HAP-1 (cell line): ENCODE measurements around the gene TMEM202.
"Not testable (repeated sequence)": the region's sequence is repeated elsewhere in the genome, so short reads cannot be mapped to it uniquely, and the experiment has no call there.

Experiments
- DNase-seq, 2 experiments: peaks; one replicate each; pipeline ENCODE4 v3.0.0-alpha.2; 2016 to 2020; ENCODE audit warnings: low spot score in 2 of 2
- H3K27me3 ChIP-seq: fragments of 250-450 bp; sonication (Bioruptor Pico); 2 replicates; pipeline ENCODE4 v1.5.1; 2020; ENCODE audit warnings: low read depth, mild to moderate bottlenecking, moderate library complexity
- H3K36me3 ChIP-seq: fragments of 250-450 bp; sonication (Bioruptor Pico); replicated peaks from 2 replicates; pipeline ENCODE4 v1.5.1; 2020; ENCODE audit warnings: mild to moderate bottlenecking
- H3K4me1 ChIP-seq: fragments of 250-450 bp; sonication (Bioruptor Pico); 2 replicates; pipeline ENCODE4 v1.5.1; 2020; ENCODE audit warnings: mild to moderate bottlenecking
- H3K4me3 ChIP-seq: fragments of 250-450 bp; sonication (Bioruptor Pico); 2 replicates; pipeline ENCODE4 v1.5.1; 2020; ENCODE audit warnings: mild to moderate bottlenecking, moderate library complexity
- H3K9me3 ChIP-seq: fragments of 250-450 bp; sonication (Bioruptor Pico); 2 replicates; pipeline ENCODE4 v1.5.1; 2020; ENCODE audit warnings: mild to moderate bottlenecking, moderate library complexity
- in situ Hi-C: fragments of 300-500 bp; cut with MboI; formaldehyde crosslinking; loops from 3 replicates; pipeline ENCODE4 v1.14.3; 2020; ENCODE audit warnings: low sequenced_read_pairs, inconsistent platforms, mixed read lengths

The TMEM202 gene

GRCh38 chr15:72415304-72415703 lies 17.2 kb downstream of the TMEM202 start:
- H3K36me3 ChIP-seq, result no peaks in the 10 kb centered on the region
- DNase-seq, result no peak
- peaks cover 3% of the 10 kb centered on the region; the same call in 1 of the 2 replicates for H3K9me3 ChIP-seq
- no peaks in the 10 kb centered on the region for H3K4me1 ChIP-seq
- peaks cover 25% of the 10 kb centered on the region for H3K27me3 ChIP-seq
- no peak overlapping the region for H3K4me3 ChIP-seq
- in situ Hi-C loops, result no loop called here

- in situ Hi-C loops, H3K27me3 ChIP-seq, H3K9me3 ChIP-seq, DNase-seq, H3K36me3 ChIP-seq, H3K4me1 ChIP-seq, H3K4me3 ChIP-seq: not testable (repeated sequence)
Observed at GRCh38 chr15:72419768-72420167, 21.7 kb downstream of the TMEM202 start.

- no peak for DNase-seq
- H3K36me3 ChIP-seq, result no peaks in the 10 kb centered on the region
- H3K4me1 ChIP-seq, result no peaks in the 10 kb centered on the region
- no peak overlapping the region for H3K4me3 ChIP-seq
- in situ Hi-C loops, result no loop called here
- peaks cover 2% of the 10 kb centered on the region; the same call in 1 of the 2 replicates for H3K9me3 ChIP-seq
- peaks cover 2% of the 10 kb centered on the region for H3K27me3 ChIP-seq
Observed at GRCh38 chr15:72420576-72420975, 22.5 kb downstream of the TMEM202 start.

- no peak for DNase-seq
- in situ Hi-C loops, result no loop called here
- Histone ChIP-seq H3K4me1 (no peaks in the 10 kb centered on the region), H3K9me3 (peaks cover under 1% of the 10 kb centered on the region; the same call in 1 of the 2 replicates), H3K27me3 (no peaks in the 10 kb centered on the region; the same call in 1 of the 2 replicates), H3K4me3 (no peak overlapping the region), H3K36me3 (no peaks in the 10 kb centered on the region)
Observed at GRCh38 chr15:72421484-72421883, 23.4 kb downstream of the TMEM202 start.

GRCh38 chr15:72423256-72423655 lies 25.2 kb downstream of the TMEM202 start:
- no peak for DNase-seq
- in situ Hi-C loops, result no loop called here
- Histone ChIP-seq H3K4me3 (no peak overlapping the region), H3K36me3 (no peaks in the 10 kb centered on the region), H3K9me3 (peaks cover 6% of the 10 kb centered on the region; the same call in 1 of the 2 replicates), H3K4me1 (no peaks in the 10 kb centered on the region), H3K27me3 (no peaks in the 10 kb centered on the region; the same call in 1 of the 2 replicates)

GRCh38 chr15:72426753-72427152 lies 28.6 kb downstream of the TMEM202 start:
- H3K36me3 ChIP-seq, result no peaks in the 10 kb centered on the region
- H3K27me3 ChIP-seq, result no peaks in the 10 kb centered on the region; the same call in 1 of the 2 replicates
- H3K4me3 ChIP-seq, result no peak overlapping the region
- in situ Hi-C loops, result no loop called here
- H3K4me1 ChIP-seq, result no peaks in the 10 kb centered on the region
- peaks cover 6% of the 10 kb centered on the region; the same call in 1 of the 2 replicates for H3K9me3 ChIP-seq
- no peak for DNase-seq

GRCh38 chr15:72437650-72438316 lies 39.7 kb downstream of the TMEM202 start:
- peaks cover 6% of the 10 kb centered on the region; the same call in 1 of the 2 replicates for H3K9me3 ChIP-seq
- no peak overlapping the region for H3K4me3 ChIP-seq
- H3K27me3 ChIP-seq, result peaks cover 6% of the 10 kb centered on the region; the same call in 1 of the 2 replicates
- DNase-seq, result no peak
- in situ Hi-C loops, result no loop called here
- H3K4me1 ChIP-seq, result no peaks in the 10 kb centered on the region
- H3K36me3 ChIP-seq, result no peaks in the 10 kb centered on the region

- not testable (repeated sequence) for H3K27me3 ChIP-seq
Observed at GRCh38 chr15:72442848-72443247, 44.7 kb downstream of the TMEM202 start.

GRCh38 chr15:72445426-72445825 lies 47.3 kb downstream of the TMEM202 start:
- H3K36me3 ChIP-seq, result no peaks in the 10 kb centered on the region
- no peak overlapping the region for H3K4me3 ChIP-seq
- H3K4me1 ChIP-seq, result no peaks in the 10 kb centered on the region
- in situ Hi-C loops, result no loop called here
- peaks cover 5% of the 10 kb centered on the region for H3K27me3 ChIP-seq
- H3K9me3 ChIP-seq, result no peaks in the 10 kb centered on the region
- peak in 1 of 2 experiments; percentile 27 for DNase-seq

More at GRCh38 chr15:72442848-72443247, 44.7 kb downstream of the TMEM202 start:
- in situ Hi-C loops, H3K36me3 ChIP-seq, H3K9me3 ChIP-seq, H3K4me3 ChIP-seq, H3K4me1 ChIP-seq, DNase-seq: not testable (repeated sequence)

- Histone ChIP-seq H3K4me1 (no peaks in the 10 kb centered on the region), H3K9me3 (no peaks in the 10 kb centered on the region), H3K27me3 (peaks cover 9% of the 10 kb centered on the region), H3K36me3 (no peaks in the 10 kb centered on the region), H3K4me3 (no peak overlapping the region)
- in situ Hi-C loops, result no loop called here
- no peak for DNase-seq
Observed at GRCh38 chr15:72450805-72451204, 52.7 kb downstream of the TMEM202 start.

- Histone ChIP-seq H3K4me3 (no peak overlapping the region), H3K9me3 (no peaks in the 10 kb centered on the region), H3K4me1 (no peaks in the 10 kb centered on the region), H3K36me3 (no peaks in the 10 kb centered on the region), H3K27me3 (peaks cover 7% of the 10 kb centered on the region; the same call in 1 of the 2 replicates)
- DNase-seq, result no peak
- in situ Hi-C loops, result no loop called here
Observed at GRCh38 chr15:72451224-72451623, 53.1 kb downstream of the TMEM202 start.

- H3K4me3 ChIP-seq, result no peak overlapping the region
- H3K9me3 ChIP-seq, result no peaks in the 10 kb centered on the region
- no peak for DNase-seq
- no peaks in the 10 kb centered on the region for H3K36me3 ChIP-seq
- in situ Hi-C loops, result no loop called here
- H3K4me1 ChIP-seq, result no peaks in the 10 kb centered on the region
- H3K27me3 ChIP-seq, result peaks cover 5% of the 10 kb centered on the region; the same call in 1 of the 2 replicates
Observed at GRCh38 chr15:72456684-72457083, 58.6 kb downstream of the TMEM202 start.
